Fibroblast of skin of abdomen (primary cell): ENCODE results near the gene ARHGEF2.

ENCODE experiments used
- DNase-seq: peaks from one replicate; pipeline ENCODE4 v3.0.0-alpha.2; 2013

Gene ARHGEF2

DNA sequence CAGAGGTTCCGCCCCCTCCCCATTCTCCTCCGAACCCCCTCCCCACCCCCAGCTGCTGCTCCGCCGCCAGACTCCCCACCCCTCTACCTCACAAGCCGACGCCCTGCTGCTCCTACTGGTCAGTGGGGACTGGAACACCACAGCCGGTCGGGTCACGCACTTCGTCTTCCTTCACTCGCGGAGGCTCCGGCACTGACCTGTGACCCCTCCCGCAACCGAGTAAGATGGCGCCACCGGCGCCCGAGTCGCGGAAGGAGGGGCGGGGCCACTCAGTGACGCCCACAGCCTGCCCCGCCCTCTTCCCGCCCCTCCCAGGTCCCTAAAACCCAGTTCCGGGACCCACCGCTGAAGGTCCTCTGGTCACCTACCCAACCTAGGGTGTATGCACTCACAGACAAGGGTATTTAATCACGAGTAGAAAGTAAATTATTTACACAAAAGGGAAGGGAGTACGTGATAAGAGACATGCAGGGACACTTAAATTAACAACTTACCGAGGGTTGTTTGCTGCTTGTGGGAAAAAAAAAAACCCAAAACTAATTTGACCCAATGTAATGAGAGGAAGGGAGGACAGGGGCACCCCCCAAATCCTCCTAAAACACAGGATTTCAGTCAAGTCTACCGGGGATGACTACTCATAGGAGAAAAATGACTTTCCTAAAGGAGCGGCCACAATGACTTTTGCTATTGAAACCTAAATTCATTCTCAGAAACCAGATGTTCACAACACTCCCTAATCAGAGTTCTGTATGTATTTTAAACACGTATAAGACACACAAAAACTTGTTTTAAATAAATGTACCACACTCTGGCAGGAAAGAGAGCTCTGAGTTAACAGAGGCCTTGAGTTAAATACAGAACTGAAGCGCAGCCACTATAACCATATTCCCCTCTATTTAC, 66.9 kb downstream of the ARHGEF2 start, which contains the start of gene RIT1:
TSS of gene RIT1 (minus strand) at position 194 of the 900 bp plus-strand sequence. CDS start 588 bp downstream, outside the sequence.
- DNase-seq, result peak; percentile 71

DNA sequence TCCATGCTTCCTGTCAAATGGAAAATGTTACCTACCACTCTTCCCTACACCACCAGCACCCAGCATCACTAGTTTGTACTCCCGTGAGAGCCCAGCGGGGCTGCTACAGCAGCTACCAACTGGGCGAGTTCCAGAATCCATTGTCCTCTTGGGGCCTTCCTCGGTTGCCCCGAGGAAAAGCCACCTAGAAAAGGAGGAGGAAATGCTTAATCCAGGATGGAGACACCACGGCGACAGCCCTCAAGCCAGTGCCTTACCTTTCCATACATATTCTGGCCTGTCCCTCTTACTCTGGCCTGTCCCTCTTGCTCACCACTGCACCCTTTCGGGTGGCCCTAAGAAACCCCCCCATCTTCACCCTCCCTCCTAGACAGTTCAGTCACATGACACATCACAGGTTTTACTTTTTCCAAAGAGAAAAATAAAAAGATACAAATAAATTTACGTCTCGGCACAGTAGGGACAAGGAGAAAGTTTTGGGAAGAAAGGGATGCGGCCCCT, 67.7 kb downstream of the ARHGEF2 start:
- peak; percentile 28 for DNase-seq

DNA sequence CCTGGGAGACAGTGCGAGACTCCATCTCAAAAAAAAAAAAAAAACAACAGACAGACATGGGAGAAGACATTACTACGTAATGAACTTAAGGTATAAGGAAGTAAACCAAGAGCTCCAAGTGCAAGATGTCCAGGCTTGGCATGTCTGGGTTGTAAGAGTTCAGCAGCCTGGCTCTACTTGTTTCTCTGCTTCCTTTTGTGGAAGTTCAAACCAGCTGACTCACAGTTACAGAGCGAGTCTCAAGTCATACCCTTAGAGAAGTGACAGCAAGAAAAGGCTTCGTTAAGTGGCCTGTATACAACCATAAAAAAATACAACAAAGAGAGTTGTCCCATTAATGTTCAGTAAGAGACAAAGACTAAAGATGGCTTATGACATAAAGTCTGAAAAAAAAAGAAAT, 68.5 kb downstream of the ARHGEF2 start:
- no peak for DNase-seq

DNA sequence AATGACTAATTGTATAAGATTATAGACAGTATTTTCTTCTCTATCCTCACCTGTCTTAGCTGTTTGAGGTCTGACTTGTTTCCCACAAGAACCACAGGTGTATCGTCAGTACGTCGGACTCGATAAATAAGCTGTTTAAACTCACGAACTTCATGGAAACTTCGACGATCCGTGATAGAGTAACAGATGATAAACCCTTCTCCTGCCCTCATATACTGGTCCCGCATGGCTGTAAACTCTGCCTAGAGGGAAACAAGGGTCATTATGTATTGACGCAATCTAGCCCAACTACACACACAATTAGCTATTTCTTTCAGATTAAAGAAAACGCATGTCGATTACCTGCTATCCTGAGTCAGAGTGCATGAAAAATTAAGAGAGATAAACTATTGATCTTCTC, 74.1 kb downstream of the ARHGEF2 start:
- no peak for DNase-seq

DNA sequence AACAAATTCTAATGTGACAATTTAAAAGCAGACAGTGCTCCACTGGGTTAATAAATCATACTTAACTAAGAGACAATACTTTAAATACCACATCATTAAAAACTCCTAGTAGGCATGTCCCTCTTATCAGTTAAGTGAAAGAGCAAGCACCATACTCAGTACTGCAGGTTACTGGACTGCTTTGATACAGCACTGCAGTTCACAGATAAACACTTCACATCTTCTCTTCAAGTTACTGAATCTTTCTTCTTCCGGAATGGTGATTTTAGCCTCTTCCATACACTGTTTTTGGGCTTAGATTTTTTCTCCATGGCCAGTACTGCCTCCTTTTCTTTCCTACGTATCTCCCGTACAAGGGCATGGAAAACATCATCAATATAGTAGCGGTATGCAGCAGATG, 78.2 kb downstream of the ARHGEF2 start:
- DNase-seq, result no peak

DNA sequence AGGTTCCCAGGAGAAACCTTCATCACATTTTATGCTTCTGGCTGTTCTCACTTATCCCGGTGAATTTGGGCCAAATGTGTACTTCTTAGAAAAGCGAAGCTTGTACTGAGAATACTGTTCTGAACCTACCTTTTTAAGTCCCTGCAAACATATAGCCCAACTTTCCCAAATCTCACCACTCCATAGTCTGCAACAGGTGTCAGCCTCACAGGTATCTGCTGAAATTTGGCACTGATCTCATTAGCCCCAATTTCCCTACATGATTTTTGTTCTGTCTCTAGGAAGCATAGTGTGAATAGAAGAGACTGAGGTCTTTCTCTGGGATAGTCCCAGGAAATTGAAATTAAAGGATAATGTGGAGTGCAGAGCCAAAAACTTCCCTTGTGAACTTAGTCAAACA, 78.7 kb downstream of the ARHGEF2 start:
- no peak for DNase-seq

DNA sequence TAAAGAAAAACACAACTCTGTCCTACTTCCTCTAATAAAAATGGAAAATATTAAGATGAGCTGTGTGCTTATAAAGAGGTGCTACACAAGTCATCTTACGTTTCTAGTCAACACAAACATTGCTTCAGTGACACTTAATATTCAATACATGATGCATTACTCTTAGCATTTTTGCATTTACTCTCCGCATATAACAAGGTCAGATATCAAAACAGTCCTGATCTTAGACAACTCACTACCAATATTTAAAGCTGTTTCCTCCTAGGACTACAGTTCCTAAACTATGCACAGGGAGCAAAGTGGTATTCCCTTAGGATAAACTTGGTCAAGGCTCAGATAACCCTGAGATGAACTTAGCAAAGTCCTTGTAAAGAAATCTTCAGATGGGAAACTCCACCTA, 79.5 kb downstream of the ARHGEF2 start:
- no peak for DNase-seq

DNA sequence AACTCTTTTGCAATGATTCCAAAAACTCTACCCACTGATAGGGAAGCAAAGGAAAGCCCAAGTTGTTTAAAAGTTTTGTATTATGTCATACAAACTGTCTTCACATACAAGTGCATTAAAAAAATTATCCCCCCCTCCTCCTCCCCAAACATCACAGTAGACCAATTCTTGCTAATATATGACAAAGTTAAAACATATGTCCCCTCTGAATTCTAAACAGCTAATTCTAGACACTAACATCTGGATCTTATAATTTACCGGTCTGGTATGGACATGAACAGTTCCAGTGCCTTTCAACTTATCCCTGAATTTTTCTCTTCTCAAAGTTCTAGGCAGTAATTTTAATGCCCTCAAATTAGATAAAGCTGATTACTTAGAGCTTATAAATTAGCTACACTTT, 80.6 kb downstream of the ARHGEF2 start:
- peak; percentile 32 for DNase-seq
